Hair follicular keratinocyte (primary cell): ENCODE results near the gene RERGL. TPM values are rescaled to one million over a fixed set of nuclear protein-coding genes. Genes with fewer than 3 reads are reported as not detected.

Experiments
- total RNA-seq: library from RNA; depleted of rRNA; stranded (reverse); fragments of >200 nt; gene quantifications from 2 replicates; pipeline ENCODE4 v1.2.3, GENCODE V29; 2015

The RERGL gene
- total RNA-seq = not detected in 2 replicates

GRCh38 chr12:18090093-18090492 is at the start of gene RERGL:
Gene RERGL (minus strand): TSS chr12:18090193. CDS start chr12:18090140, 53 bp downstream.

Other genes starting within 250 kb of the RERGL start
- 2.2 and 7.7 TPM in 2 replicates for gene PIK3C2G, start 171.3 kb upstream of the RERGL start, total RNA-seq